NCI-H128 (cell line): ENCODE data around the gene TEX48.

Experiments
- DNase-seq: peaks from one replicate; lab custom pipeline; 2025; ENCODE audit not compliant: unreplicated experiment; lab: John Stamatoyannopoulos, UW

The TEX48 gene

DNA sequence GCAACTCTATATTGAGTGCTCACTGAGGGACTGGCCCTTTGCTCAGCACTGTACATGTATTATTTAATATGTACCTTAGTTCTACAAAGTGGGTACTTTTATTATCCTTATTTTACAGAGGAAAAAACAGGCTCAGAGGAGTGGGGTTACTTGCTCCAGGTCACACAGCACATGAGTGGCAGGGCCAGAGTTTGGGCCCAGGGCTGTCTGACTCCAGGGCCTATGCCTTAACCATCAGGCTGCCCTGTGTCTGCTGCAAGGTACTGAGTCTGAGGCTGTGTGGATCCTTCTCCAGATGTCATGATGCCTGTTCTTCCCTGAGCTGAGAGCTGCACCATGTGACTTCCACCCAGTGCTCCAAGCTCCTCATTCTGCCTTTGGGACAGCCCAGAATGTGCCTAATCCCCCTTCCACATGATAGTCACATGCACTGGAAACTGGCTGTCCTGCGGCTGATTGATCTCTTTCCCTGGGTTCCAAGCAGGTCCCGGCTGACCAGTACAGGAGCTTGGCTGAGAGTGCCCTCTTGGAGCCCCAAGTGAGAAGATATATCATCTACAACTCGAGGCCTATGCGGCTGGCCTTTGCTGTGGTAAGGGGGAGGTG lies 55.5 kb downstream of the TEX48 start:
- no peak for DNase-seq

DNA sequence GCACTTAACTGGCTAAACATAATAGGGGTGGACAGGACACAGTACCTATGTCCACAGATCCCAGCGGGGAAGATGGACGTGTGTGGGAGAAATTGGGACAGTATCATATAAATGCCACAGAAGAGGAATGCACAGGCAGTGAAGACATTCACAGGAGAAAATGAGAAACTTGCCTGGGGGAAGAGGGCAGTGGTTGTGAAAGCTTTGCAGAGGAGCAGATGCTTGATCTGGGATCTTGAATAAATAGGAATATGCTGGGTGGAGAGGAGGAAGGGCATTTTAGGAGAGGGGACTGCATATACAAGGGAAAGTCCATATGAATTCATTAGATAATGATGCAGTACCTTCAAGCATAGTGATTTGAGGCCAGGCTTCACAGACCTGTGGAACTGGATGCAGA lies 57.3 kb downstream of the TEX48 start:
- DNase-seq: no peak

DNA sequence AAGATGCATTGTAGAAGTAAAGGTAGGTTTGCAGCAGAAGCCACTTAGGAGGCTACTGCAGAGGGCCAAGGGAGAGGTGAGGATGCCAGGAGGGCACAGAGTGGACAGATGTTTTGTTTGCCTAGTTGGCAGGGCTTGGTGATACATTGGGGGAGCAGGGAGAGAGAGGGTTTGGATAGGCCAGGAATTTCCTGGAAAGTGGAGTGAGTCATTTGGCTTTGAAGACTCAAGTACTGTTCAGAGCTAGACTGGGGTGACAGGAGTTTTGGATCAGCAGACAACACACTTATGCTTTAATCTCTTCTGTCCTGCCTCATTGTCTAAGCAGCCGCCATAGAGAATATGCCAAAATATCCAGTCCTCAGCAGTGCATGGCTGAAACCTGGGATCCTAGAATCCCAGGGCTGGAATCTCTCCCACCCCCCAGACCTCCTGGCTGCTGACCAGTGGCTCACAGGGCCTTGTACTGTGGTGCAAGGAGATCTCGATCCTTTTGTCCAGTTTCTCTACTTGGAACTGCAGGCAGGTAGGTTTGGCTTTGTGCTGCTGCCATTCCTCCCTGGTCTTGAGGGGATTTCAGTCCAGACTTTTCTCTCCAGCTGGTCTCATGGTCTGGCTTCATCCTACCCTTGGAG lies 59.9 kb downstream of the TEX48 start:
- DNase-seq: no peak

DNA sequence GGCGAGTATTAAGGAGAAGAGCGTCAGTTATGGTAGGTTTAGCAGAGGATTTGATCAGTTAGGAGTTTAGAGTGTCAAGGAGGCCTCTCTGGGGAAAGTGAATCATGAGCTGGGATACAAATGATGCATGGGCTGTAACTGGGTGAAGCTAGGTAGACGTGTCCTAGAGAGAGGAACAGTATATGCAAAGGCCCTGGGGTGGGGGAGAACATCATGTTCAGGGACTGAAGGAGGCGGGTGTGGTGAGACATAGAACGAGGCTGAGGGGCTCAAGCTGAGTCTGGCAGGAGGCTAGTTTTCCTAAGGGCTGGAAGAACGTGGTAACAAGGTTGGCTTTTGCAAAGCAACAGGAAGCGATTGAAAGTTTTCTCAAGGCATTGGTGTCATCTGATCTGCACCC lies 60.4 kb downstream of the TEX48 start:
- DNase-seq: no peak

DNA sequence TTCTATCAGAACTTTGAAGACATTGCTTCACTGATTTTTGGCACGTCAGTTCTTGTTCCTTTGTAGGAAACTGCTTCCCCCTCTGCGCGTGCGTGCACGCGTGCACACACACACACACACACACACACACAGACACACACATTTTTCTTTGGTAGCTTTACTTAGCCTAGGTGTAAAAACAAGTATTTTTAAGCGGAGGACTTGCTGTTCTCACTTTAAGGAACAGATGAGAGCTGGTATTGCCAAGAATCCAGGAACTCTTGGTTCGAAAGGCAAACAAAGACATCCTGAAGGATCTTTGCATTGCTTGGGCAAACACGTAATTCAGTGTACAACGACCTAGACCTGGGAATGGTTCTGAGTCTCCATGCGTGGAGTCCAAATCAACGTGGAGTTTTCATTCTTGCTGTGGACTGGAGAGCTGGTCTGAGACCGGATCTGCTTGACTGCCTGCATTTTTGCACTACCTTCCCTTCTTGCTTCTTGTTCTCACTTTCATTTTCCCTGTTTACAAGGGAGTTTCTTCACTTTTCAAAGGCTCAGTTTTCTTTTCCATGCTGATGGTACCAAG lies 62.7 kb downstream of the TEX48 start:
- DNase-seq: no peak

DNA sequence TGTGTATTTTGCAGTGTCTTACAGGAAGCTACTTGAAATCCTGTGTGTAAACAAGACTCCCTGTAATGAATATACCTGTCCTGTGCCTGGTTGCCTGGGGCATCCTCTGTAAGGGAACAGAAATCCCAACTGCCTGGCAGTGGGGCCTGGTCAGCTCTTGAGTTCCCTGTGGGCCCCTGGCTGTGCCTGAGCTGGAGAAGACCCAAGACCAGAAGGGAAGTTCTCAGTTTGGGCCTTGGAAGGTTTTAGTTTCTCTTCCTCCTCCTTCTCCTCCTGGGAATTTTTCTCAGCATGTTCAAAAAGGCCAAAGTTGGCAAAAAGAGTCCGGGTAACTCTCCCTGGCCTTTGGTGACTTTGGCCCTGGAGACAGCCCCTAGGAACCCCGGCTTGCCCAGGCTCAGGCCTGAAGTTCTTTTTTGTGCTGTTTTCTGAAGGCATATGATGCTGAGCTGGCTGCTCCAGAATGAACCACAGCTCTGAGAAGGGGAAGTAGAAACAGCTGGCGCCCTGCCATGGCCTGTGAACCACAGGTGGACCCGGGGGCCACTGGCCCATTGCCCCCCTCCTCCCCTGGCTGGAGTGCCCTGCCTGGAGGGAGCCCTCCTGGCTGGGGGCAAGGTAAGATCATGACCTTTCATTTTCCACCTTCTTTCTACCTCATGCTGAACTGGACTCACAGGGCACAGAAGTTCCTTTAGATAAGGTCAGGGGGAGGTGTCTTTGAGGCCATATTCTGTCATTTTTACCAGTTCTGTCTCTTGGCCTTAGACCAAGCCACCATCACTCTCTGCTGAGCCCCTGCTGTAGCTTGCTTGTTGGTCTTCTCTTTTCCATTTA lies 65.1 kb downstream of the TEX48 start:
- no peak for DNase-seq
